Progenitor cell of endocrine pancreas (in vitro differentiated cells): ENCODE measurements around the gene MED4. TPM values are rescaled to one million over a fixed set of nuclear protein-coding genes. Genes with fewer than 3 reads are reported as not detected.

Experiments used
- DNase-seq: peaks from one replicate; pipeline ENCODE4 v3.0.0; 2021; ENCODE audit warnings: low spot score; ENCODE audit not compliant: unreplicated experiment
- H3K27ac Mint-ChIP-seq: 2 replicates; pipeline ENCODE4 v1.8.0; 2021; ENCODE audit warnings: mild to moderate bottlenecking, moderate library complexity, mixed read lengths
- H3K27me3 Mint-ChIP-seq: 2 replicates; pipeline ENCODE4 v1.8.0; 2021; ENCODE audit warnings: mixed read lengths
- H3K36me3 Mint-ChIP-seq: 2 replicates; pipeline ENCODE4 v1.8.0; 2022; ENCODE audit warnings: mixed read lengths; ENCODE audit not compliant: insufficient read depth
- H3K4me1 Mint-ChIP-seq: 2 replicates; pipeline ENCODE4 v1.8.0; 2021; ENCODE audit warnings: low read depth, mixed read lengths
- H3K4me3 Mint-ChIP-seq: 2 replicates; pipeline ENCODE4 v1.8.0; 2021; ENCODE audit warnings: low read depth, mild to moderate bottlenecking, moderate library complexity, mixed read lengths
- H3K9me3 Mint-ChIP-seq: 2 replicates; pipeline ENCODE4 v1.8.0; 2021; ENCODE audit warnings: low read depth, mixed read lengths
- total RNA-seq: library from RNA; stranded (reverse); gene quantifications from 2 replicates; pipeline ENCODE4 v1.2.1, GENCODE V29; 2021
- TF ChIP-seq, protein P1 (sequence below): fragments of 200-600 bp; sonication (generic); IDR thresholded peaks from one replicate; pipeline ENCODE4 v1.5.0; 2021; ENCODE audit warnings: antibody characterized with exemption, mild to moderate bottlenecking; ENCODE audit not compliant: unreplicated experiment

MED4 gene
- total RNA-seq, 1 donor from 2014 or later, result 56.1 TPM

- H3K4me3 Mint-ChIP-seq, result no peak overlapping the region
Observed at GRCh38 chr13:48120241-48120640, 25.3 kb upstream of the MED4 start.

GRCh38 chr13:48118030-48118429 is 23.1 kb upstream of the MED4 start:
- Mint-ChIP-seq H3K9me3 (no peaks in the 10 kb centered on the region), H3K4me1 (no peaks in the 10 kb centered on the region), H3K27me3 (no peaks in the 10 kb centered on the region), H3K4me3 (no peak overlapping the region), H3K36me3 (no peaks in the 10 kb centered on the region), H3K27ac (no peak overlapping the region)
- TF ChIP-seq, protein P1, sequence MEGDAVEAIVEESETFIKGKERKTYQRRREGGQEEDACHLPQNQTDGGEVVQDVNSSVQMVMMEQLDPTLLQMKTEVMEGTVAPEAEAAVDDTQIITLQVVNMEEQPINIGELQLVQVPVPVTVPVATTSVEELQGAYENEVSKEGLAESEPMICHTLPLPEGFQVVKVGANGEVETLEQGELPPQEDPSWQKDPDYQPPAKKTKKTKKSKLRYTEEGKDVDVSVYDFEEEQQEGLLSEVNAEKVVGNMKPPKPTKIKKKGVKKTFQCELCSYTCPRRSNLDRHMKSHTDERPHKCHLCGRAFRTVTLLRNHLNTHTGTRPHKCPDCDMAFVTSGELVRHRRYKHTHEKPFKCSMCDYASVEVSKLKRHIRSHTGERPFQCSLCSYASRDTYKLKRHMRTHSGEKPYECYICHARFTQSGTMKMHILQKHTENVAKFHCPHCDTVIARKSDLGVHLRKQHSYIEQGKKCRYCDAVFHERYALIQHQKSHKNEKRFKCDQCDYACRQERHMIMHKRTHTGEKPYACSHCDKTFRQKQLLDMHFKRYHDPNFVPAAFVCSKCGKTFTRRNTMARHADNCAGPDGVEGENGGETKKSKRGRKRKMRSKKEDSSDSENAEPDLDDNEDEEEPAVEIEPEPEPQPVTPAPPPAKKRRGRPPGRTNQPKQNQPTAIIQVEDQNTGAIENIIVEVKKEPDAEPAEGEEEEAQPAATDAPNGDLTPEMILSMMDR, result no peak
- no peak for DNase-seq

More at GRCh38 chr13:48120241-48120640, 25.3 kb upstream of the MED4 start:
- Mint-ChIP-seq H3K4me1 (no peaks in the 10 kb centered on the region), H3K27ac (no peak overlapping the region), H3K9me3 (no peaks in the 10 kb centered on the region), H3K36me3 (no peaks in the 10 kb centered on the region), H3K27me3 (no peaks in the 10 kb centered on the region)
- TF ChIP-seq, protein P1, result no peak
- no peak for DNase-seq

GRCh38 chr13:48116808-48117207 is 21.9 kb upstream of the MED4 start:
- H3K4me1 Mint-ChIP-seq, result no peaks in the 10 kb centered on the region
- no peaks in the 10 kb centered on the region for H3K36me3 Mint-ChIP-seq
- no peak overlapping the region for H3K4me3 Mint-ChIP-seq
- no peaks in the 10 kb centered on the region for H3K27me3 Mint-ChIP-seq
- no peak for DNase-seq
- no peaks in the 10 kb centered on the region for H3K9me3 Mint-ChIP-seq
- TF ChIP-seq, protein P1, result no peak
- no peak overlapping the region for H3K27ac Mint-ChIP-seq

GRCh38 chr13:48113756-48114130 is 18.8 kb upstream of the MED4 start:
- H3K36me3 Mint-ChIP-seq, result no peaks in the 10 kb centered on the region
- DNase-seq, result no peak
- no peak overlapping the region for H3K4me3 Mint-ChIP-seq
- H3K9me3 Mint-ChIP-seq, result no peaks in the 10 kb centered on the region
- TF ChIP-seq, protein P1, result no peak
- H3K27me3 Mint-ChIP-seq, result no peaks in the 10 kb centered on the region
- no peak overlapping the region for H3K27ac Mint-ChIP-seq
- H3K4me1 Mint-ChIP-seq, result peaks cover 6% of the 10 kb centered on the region

DNA sequence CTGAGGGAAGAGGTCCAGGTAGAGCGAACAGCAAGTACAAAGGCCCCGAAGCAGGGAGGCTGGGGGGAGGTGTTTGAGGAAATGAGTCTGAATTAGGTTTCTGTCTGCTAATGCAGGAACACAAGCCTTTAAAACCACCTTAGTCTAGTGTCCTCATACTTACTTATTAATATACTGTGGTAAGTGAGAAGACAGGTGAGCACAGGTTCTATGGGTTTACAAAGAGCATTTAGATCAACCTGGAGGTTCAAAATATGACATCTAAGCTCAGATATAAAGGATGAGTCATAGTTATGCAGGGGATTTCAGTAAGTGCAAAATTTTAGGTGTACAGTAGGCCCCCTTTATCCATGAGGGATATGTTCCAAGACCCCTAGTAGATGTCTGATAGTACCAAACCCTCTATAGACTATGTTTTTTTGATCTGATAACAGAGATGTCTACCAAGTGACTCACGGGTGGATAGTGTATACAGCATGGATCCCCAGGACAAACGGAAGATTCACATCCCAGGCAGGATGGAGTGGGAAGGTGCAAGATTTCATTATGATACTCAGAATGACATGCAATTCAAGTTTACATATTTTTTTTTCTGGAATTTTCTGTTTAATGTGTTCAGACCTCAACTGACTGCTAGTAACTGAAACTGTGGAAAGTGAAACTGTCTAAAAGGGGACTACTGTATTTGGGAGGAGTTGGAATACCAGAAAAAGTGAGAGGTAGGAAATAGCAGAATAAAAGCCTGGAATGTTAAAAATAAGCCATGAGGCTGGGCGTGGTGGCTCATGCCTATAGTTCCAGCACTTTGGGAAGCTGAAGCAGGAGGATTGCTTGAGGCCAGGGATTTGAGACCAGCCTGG is 18.2 kb upstream of the MED4 start:
- H3K27me3 Mint-ChIP-seq, result no peaks in the 10 kb centered on the region
- no peaks in the 10 kb centered on the region for H3K36me3 Mint-ChIP-seq
- TF ChIP-seq, protein P1, result no peak
- H3K27ac Mint-ChIP-seq, result no peak overlapping the region
- H3K4me1 Mint-ChIP-seq, result peaks cover 6% of the 10 kb centered on the region
- H3K4me3 Mint-ChIP-seq, result no peak overlapping the region
- H3K9me3 Mint-ChIP-seq, result no peaks in the 10 kb centered on the region
- DNase-seq, result no peak
